GM23338 (cell line): Measurements from ENCODE around the gene DNAH8. TPM values are rescaled to one million over a fixed set of nuclear protein-coding genes. Genes with fewer than 3 reads are reported as not detected.

Source experiments
- ATAC-seq: fragments of 200-7000 bp; cut with Tn5 transposase; 3 replicates; pipeline ENCODE4 v1.9.1; 2020
- DNase-seq: peaks from one replicate; pipeline ENCODE4 v3.0.0-alpha.2; 2015; ENCODE audit warnings: low spot score
- H2AFZ ChIP-seq: fragments of 200-600 bp; sonication (generic); 2 replicates; pipeline ENCODE4 v1.8.0; 2016; ENCODE audit warnings: antibody characterized with exemption, mild to moderate bottlenecking, moderate library complexity
- H3F3A ChIP-seq: fragments of 200-600 bp; sonication (generic); replicated peaks from 2 replicates; pipeline ENCODE4 v1.8.0; 2017; ENCODE audit warnings: antibody characterized with exemption, mixed run types, low read depth
- H3K27ac ChIP-seq: fragments of 200-600 bp; sonication (generic); 2 replicates; pipeline ENCODE4 v1.6.1; 2016; ENCODE audit warnings: low read depth
- H3K27me3 ChIP-seq: fragments of 200-600 bp; sonication (generic); 2 replicates; pipeline ENCODE4 v1.8.0; 2016; ENCODE audit warnings: mild to moderate bottlenecking, mixed run types, moderate library complexity; ENCODE audit not compliant: insufficient read depth
- H3K36me3 ChIP-seq: fragments of 200-600 bp; sonication (generic); 2 replicates; pipeline ENCODE4 v1.8.0; 2016; ENCODE audit warnings: mild to moderate bottlenecking; ENCODE audit not compliant: insufficient read depth
- H3K4me1 ChIP-seq: fragments of 200-600 bp; sonication (generic); 2 replicates; pipeline ENCODE4 v1.8.0; 2016; ENCODE audit warnings: mild to moderate bottlenecking, moderate library complexity; ENCODE audit not compliant: insufficient read depth
- H3K4me2 ChIP-seq: fragments of 200-600 bp; sonication (generic); 2 replicates; pipeline ENCODE4 v1.7.1; 2017; ENCODE audit warnings: mixed run types
- H3K4me3 ChIP-seq: fragments of 200-600 bp; sonication (generic); 2 replicates; pipeline ENCODE4 v1.6.1; 2016; ENCODE audit warnings: mixed run types
- H3K79me2 ChIP-seq: fragments of 200-600 bp; sonication (generic); replicated peaks from 2 replicates; pipeline ENCODE4 v1.8.0; 2017; ENCODE audit warnings: mild to moderate bottlenecking; ENCODE audit not compliant: insufficient read depth
- H3K9me2 ChIP-seq: fragments of 200-600 bp; sonication (generic); 2 replicates; pipeline ENCODE4 v1.8.0; 2017; ENCODE audit not compliant: insufficient read depth
- H4K20me1 ChIP-seq: fragments of 200-600 bp; sonication (generic); replicated peaks from 2 replicates; pipeline ENCODE4 v1.8.0; 2017; ENCODE audit warnings: mild to moderate bottlenecking; ENCODE audit not compliant: insufficient read depth
- H3K27ac Mint-ChIP-seq: 2 replicates; pipeline ENCODE4 v1.8.0; 2020; ENCODE audit warnings: inconsistent platforms, mild to moderate bottlenecking, moderate library complexity, mixed read lengths
- H3K27me3 Mint-ChIP-seq: 3 replicates; pipeline ENCODE4 v1.8.0; 2022; ENCODE audit warnings: low read depth, mild to moderate bottlenecking, moderate library complexity, mixed read lengths, inconsistent platforms; ENCODE audit not compliant: insufficient read depth, poor library complexity
- H3K36me3 Mint-ChIP-seq: 3 replicates; pipeline ENCODE4 v1.8.0; 2021; ENCODE audit warnings: low read depth, mild to moderate bottlenecking, inconsistent platforms, moderate library complexity, mixed read lengths
- H3K4me1 Mint-ChIP-seq: 3 replicates; pipeline ENCODE4 v1.8.0; 2020; ENCODE audit warnings: mild to moderate bottlenecking, inconsistent platforms, mixed read lengths
- H3K4me3 Mint-ChIP-seq: 3 replicates; pipeline ENCODE4 v1.8.0; 2021; ENCODE audit warnings: moderate library complexity, mild to moderate bottlenecking, inconsistent platforms, mixed read lengths
- H3K9me3 Mint-ChIP-seq: 3 replicates; pipeline ENCODE4 v1.8.0; 2020; ENCODE audit warnings: moderate library complexity, mild to moderate bottlenecking, inconsistent platforms, mixed read lengths
- CREB1 ChIP-seq: fragments of 250-450 bp; sonication (Bioruptor Pico); IDR thresholded peaks from 2 replicates; pipeline ENCODE4 v1.5.0; 2020; ENCODE audit warnings: low read depth, mild to moderate bottlenecking, moderate library complexity
- EZH2 ChIP-seq: fragments of 200-600 bp; sonication (generic); IDR thresholded peaks from one replicate; pipeline ENCODE4 v1.8.0; 2017; ENCODE audit warnings: antibody characterized with exemption, mild to moderate bottlenecking, low read depth; ENCODE audit not compliant: unreplicated experiment
- JUNB ChIP-seq: IDR thresholded peaks from one replicate; pipeline ENCODE4 v1.6.1; 2016; ENCODE audit warnings: antibody characterized with exemption; ENCODE audit not compliant: unreplicated experiment
- NANOG ChIP-seq: IDR thresholded peaks from 2 replicates; pipeline ENCODE4 v1.6.1; 2016; ENCODE audit warnings: antibody characterized with exemption, borderline replicate concordance
- STAT1 ChIP-seq: IDR thresholded peaks from one replicate; pipeline ENCODE4 v1.6.1; 2016; ENCODE audit warnings: antibody characterized with exemption; ENCODE audit not compliant: unreplicated experiment
- ZNF114 ChIP-seq: fragments of 250-450 bp; sonication (Bioruptor Pico); IDR thresholded peaks from 2 replicates; pipeline ENCODE4 v1.5.0; 2020; ENCODE audit warnings: mild to moderate bottlenecking, moderate library complexity
- polyA plus RNA-seq: library from polyadenylated mRNA; unstranded; fragments of >200 nt; fragmentation: Nextera tagmentation; extraction: Ambion mirVana; gene quantifications from 2 replicates; pipeline ENCODE4 v1.2.1, GENCODE V29; 2016
- total RNA-seq: library from RNA; depleted of rRNA; stranded (reverse); fragments of >200 nt; shearing (Covaris generic); gene quantifications from 2 replicates; pipeline ENCODE4 v1.2.3, GENCODE V29; 2014
- TF ChIP-seq, protein P1 (sequence below), 2 experiments: fragments of 200-600 bp in 1 of 2; sonication (generic) in 1 of 2; conservative IDR thresholded peaks; 2 replicates each; pipeline versions ENCODE4 v1.5.1 to v1.6.1; 2016 to 2017; ENCODE audit warnings: antibody characterized with exemption in 2 of 2, low read depth in 2 of 2, mild to moderate bottlenecking in 2 of 2, moderate library complexity in 1 of 2
- TF ChIP-seq, protein P2 (sequence below): IDR thresholded peaks from one replicate; pipeline ENCODE4 v1.6.1; 2018; ENCODE audit warnings: antibody characterized with exemption; ENCODE audit not compliant: unreplicated experiment
- TF ChIP-seq, protein P3 (sequence below): IDR thresholded peaks from 2 replicates; pipeline ENCODE4 v1.6.1; 2016; ENCODE audit warnings: antibody characterized with exemption
- TF ChIP-seq, protein P4 (sequence below): fragments of 250-450 bp; sonication (Bioruptor Pico); IDR thresholded peaks from 2 replicates; pipeline ENCODE4 v1.5.0; 2020; ENCODE audit warnings: mild to moderate bottlenecking, moderate library complexity

Gene DNAH8
- total and polyA plus RNA-seq, 2 experiments from 2014 or later: 0.02 TPM; not detected in 1

DNA sequence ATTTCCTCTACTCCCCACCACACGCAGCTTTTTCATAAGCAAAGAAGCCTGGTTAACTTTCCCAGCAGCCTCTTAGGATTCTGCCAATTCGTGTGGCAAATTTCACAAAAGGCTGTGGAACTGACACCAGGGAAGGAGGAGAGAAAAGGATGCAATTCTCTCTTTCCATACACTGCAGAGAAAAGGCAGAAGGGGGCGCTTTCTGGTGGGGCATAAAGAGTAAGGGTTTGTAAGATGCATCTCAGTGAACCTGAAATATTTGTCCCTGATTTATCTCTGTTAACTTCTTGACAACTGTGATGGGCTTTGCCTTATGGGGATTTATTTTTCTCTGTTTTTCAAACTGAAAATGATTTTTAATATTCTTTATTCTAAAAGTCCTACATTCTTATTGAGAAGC lies 288.0 kb downstream of the DNAH8 start:
- no peaks in the 10 kb centered on the region for H3K79me2 ChIP-seq
- Mint-ChIP-seq H3K27ac (no peak overlapping the region), H3K4me3 (no peak overlapping the region), H3K9me3 (no peaks in the 10 kb centered on the region), H3K4me1 (no peaks in the 10 kb centered on the region), H3K36me3 (no peaks in the 10 kb centered on the region), H3K27me3 (no peaks in the 10 kb centered on the region)
- peak; percentile 70 for DNase-seq
- H2AFZ ChIP-seq: no peak overlapping the region
- no peaks in the 10 kb centered on the region for H3K4me1 ChIP-seq
- TF ChIP-seq CREB1 (CRISPR knock-in tag): no peak
- TF ChIP-seq, protein P1, sequence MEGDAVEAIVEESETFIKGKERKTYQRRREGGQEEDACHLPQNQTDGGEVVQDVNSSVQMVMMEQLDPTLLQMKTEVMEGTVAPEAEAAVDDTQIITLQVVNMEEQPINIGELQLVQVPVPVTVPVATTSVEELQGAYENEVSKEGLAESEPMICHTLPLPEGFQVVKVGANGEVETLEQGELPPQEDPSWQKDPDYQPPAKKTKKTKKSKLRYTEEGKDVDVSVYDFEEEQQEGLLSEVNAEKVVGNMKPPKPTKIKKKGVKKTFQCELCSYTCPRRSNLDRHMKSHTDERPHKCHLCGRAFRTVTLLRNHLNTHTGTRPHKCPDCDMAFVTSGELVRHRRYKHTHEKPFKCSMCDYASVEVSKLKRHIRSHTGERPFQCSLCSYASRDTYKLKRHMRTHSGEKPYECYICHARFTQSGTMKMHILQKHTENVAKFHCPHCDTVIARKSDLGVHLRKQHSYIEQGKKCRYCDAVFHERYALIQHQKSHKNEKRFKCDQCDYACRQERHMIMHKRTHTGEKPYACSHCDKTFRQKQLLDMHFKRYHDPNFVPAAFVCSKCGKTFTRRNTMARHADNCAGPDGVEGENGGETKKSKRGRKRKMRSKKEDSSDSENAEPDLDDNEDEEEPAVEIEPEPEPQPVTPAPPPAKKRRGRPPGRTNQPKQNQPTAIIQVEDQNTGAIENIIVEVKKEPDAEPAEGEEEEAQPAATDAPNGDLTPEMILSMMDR (conservative IDR thresholded peaks at IDR 0.05; ENCODE audit: low read depth in 2 of 2): peak; percentile 73 to 84
- no peak overlapping the region for H3K27ac ChIP-seq
- H3K4me2 ChIP-seq: no peak overlapping the region
- ATAC-seq: peak; percentile 80
- no peaks in the 10 kb centered on the region for H3K36me3 ChIP-seq
- H3K27me3 ChIP-seq: no peaks in the 10 kb centered on the region
- no peaks in the 10 kb centered on the region for H4K20me1 ChIP-seq
- H3K9me2 ChIP-seq: no peaks in the 10 kb centered on the region
- H3K4me3 ChIP-seq: no peak overlapping the region
- H3F3A ChIP-seq: no peaks in the 10 kb centered on the region

DNA sequence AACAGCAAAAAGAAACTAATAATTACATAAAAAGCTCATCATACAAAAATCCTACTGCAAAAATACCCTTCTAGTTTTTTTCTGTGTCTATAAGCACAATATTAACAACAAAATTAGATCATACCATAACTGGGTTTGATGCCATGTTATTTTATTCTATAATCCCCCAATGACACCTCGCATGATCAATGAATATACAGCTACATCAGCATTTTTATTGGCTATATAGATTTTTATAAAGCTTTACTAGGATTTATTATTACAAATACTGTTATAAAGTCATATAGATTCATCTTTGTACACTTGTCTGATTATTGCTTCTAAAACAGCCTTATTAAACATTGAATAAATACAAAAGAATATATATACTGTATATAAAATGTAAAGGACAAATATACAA lies 288.4 kb downstream of the DNAH8 start:
- no peak overlapping the region for H2AFZ ChIP-seq
- ATAC-seq (no peak), DNase-seq (no peak)
- H3F3A ChIP-seq: no peaks in the 10 kb centered on the region
- no peaks in the 10 kb centered on the region for H3K36me3 ChIP-seq
- no peaks in the 10 kb centered on the region; the same call in 2 of the 3 replicates for H3K4me1 Mint-ChIP-seq
- H3K27ac ChIP-seq: no peak overlapping the region
- no peak overlapping the region for H3K4me3 ChIP-seq
- H3K4me2 ChIP-seq: no peak overlapping the region
- no peak overlapping the region for H3K27ac Mint-ChIP-seq
- H4K20me1 ChIP-seq: no peaks in the 10 kb centered on the region
- H3K4me1 ChIP-seq: no peaks in the 10 kb centered on the region
- no peaks in the 10 kb centered on the region for H3K79me2 ChIP-seq
- H3K36me3 Mint-ChIP-seq: no peaks in the 10 kb centered on the region
- H3K27me3 Mint-ChIP-seq: no peaks in the 10 kb centered on the region
- no peaks in the 10 kb centered on the region for H3K27me3 ChIP-seq
- H3K9me3 Mint-ChIP-seq: no peaks in the 10 kb centered on the region
- no peak overlapping the region for H3K4me3 Mint-ChIP-seq
- H3K9me2 ChIP-seq: no peaks in the 10 kb centered on the region
- TF ChIP-seq EZH2 (no peak), NANOG (no peak), ZNF114 (CRISPR knock-in tag) (no peak), JUNB (no peak), STAT1 (no peak), CREB1 (CRISPR knock-in tag) (no peak)
- TF ChIP-seq, protein P2, sequence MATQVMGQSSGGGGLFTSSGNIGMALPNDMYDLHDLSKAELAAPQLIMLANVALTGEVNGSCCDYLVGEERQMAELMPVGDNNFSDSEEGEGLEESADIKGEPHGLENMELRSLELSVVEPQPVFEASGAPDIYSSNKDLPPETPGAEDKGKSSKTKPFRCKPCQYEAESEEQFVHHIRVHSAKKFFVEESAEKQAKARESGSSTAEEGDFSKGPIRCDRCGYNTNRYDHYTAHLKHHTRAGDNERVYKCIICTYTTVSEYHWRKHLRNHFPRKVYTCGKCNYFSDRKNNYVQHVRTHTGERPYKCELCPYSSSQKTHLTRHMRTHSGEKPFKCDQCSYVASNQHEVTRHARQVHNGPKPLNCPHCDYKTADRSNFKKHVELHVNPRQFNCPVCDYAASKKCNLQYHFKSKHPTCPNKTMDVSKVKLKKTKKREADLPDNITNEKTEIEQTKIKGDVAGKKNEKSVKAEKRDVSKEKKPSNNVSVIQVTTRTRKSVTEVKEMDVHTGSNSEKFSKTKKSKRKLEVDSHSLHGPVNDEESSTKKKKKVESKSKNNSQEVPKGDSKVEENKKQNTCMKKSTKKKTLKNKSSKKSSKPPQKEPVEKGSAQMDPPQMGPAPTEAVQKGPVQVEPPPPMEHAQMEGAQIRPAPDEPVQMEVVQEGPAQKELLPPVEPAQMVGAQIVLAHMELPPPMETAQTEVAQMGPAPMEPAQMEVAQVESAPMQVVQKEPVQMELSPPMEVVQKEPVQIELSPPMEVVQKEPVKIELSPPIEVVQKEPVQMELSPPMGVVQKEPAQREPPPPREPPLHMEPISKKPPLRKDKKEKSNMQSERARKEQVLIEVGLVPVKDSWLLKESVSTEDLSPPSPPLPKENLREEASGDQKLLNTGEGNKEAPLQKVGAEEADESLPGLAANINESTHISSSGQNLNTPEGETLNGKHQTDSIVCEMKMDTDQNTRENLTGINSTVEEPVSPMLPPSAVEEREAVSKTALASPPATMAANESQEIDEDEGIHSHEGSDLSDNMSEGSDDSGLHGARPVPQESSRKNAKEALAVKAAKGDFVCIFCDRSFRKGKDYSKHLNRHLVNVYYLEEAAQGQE: no peak
- TF ChIP-seq, protein P3, sequence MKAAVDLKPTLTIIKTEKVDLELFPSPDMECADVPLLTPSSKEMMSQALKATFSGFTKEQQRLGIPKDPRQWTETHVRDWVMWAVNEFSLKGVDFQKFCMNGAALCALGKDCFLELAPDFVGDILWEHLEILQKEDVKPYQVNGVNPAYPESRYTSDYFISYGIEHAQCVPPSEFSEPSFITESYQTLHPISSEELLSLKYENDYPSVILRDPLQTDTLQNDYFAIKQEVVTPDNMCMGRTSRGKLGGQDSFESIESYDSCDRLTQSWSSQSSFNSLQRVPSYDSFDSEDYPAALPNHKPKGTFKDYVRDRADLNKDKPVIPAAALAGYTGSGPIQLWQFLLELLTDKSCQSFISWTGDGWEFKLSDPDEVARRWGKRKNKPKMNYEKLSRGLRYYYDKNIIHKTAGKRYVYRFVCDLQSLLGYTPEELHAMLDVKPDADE: no peak
- TF ChIP-seq, protein P4, sequence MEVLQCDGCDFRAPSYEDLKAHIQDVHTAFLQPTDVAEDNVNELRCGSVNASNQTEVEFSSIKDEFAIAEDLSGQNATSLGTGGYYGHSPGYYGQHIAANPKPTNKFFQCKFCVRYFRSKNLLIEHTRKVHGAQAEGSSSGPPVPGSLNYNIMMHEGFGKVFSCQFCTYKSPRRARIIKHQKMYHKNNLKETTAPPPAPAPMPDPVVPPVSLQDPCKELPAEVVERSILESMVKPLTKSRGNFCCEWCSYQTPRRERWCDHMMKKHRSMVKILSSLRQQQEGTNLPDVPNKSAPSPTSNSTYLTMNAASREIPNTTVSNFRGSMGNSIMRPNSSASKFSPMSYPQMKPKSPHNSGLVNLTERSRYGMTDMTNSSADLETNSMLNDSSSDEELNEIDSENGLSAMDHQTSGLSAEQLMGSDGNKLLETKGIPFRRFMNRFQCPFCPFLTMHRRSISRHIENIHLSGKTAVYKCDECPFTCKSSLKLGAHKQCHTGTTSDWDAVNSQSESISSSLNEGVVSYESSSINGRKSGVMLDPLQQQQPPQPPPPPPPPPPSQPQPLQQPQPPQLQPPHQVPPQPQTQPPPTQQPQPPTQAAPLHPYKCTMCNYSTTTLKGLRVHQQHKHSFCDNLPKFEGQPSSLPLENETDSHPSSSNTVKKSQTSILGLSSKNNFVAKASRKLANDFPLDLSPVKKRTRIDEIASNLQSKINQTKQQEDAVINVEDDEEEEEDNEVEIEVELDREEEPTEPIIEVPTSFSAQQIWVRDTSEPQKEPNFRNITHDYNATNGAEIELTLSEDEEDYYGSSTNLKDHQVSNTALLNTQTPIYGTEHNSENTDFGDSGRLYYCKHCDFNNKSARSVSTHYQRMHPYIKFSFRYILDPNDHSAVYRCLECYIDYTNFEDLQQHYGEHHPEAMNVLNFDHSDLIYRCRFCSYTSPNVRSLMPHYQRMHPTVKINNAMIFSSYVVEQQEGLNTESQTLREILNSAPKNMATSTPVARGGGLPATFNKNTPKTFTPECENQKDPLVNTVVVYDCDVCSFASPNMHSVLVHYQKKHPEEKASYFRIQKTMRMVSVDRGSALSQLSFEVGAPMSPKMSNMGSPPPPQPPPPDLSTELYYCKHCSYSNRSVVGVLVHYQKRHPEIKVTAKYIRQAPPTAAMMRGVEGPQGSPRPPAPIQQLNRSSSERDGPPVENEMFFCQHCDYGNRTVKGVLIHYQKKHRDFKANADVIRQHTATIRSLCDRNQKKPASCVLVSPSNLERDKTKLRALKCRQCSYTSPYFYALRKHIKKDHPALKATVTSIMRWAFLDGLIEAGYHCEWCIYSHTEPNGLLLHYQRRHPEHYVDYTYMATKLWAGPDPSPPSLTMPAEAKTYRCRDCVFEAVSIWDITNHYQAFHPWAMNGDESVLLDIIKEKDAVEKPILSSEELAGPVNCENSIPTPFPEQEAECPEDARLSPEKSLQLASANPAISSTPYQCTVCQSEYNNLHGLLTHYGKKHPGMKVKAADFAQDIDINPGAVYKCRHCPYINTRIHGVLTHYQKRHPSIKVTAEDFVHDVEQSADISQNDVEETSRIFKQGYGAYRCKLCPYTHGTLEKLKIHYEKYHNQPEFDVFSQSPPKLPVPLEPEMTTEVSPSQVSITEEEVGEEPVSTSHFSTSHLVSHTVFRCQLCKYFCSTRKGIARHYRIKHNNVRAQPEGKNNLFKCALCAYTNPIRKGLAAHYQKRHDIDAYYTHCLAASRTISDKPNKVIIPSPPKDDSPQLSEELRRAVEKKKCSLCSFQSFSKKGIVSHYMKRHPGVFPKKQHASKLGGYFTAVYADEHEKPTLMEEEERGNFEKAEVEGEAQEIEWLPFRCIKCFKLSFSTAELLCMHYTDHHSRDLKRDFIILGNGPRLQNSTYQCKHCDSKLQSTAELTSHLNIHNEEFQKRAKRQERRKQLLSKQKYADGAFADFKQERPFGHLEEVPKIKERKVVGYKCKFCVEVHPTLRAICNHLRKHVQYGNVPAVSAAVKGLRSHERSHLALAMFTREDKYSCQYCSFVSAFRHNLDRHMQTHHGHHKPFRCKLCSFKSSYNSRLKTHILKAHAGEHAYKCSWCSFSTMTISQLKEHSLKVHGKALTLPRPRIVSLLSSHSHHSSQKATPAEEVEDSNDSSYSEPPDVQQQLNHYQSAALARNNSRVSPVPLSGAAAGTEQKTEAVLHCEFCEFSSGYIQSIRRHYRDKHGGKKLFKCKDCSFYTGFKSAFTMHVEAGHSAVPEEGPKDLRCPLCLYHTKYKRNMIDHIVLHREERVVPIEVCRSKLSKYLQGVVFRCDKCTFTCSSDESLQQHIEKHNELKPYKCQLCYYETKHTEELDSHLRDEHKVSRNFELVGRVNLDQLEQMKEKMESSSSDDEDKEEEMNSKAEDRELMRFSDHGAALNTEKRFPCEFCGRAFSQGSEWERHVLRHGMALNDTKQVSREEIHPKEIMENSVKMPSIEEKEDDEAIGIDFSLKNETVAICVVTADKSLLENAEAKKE (CRISPR knock-in tag): no peak
